Esophagus mucosa (tissue), 1 donor: ENCODE data around the gene CFAP74. TPM values are rescaled to one million over a fixed set of nuclear protein-coding genes. Genes with fewer than 3 reads are reported as not detected.
A peak's percentile ranks its signal among the peaks of the same experiment; 100 is the strongest.
"Not testable (repeated sequence)": the region's sequence is repeated elsewhere in the genome, so short reads cannot be mapped to it uniquely, and the experiment has no call there.

ENCODE experiments used
- ATAC-seq: fragments of 200-7000 bp; cut with Tn5 transposase; one replicate; pipeline ENCODE4 v1.9.1; 2020
- total RNA-seq: library from RNA; stranded (reverse); gene quantifications from one replicate; pipeline ENCODE4 v1.2.4, GENCODE V29; 2023
- donor health status: DM: yes; HTN: yes; CAD: no.

Gene CFAP74
- total RNA-seq, 1 donor from 2014 or later: not detected

GRCh38 chr1:1986451-1987141 is 17.0 kb downstream of the CFAP74 start:
- no peak for ATAC-seq

GRCh38 chr1:1985375-1986050 is 18.1 kb downstream of the CFAP74 start:
- ATAC-seq: peak; percentile 21

GRCh38 chr1:1984560-1985070 is 19.0 kb downstream of the CFAP74 start:
- no peak for ATAC-seq

GRCh38 chr1:1982379-1983232 is 21.0 kb downstream of the CFAP74 start:
- ATAC-seq: no peak

- ATAC-seq: not testable (repeated sequence)
Measured at GRCh38 chr1:1981631-1982327, 21.8 kb downstream of the CFAP74 start.

- no peak for ATAC-seq
Measured at GRCh38 chr1:1981142-1981500, 22.5 kb downstream of the CFAP74 start.

GRCh38 chr1:1980467-1981141 is 23.0 kb downstream of the CFAP74 start:
- no peak for ATAC-seq

GRCh38 chr1:1979482-1980165 is 24.0 kb downstream of the CFAP74 start:
- ATAC-seq: no peak

- ATAC-seq: not testable (repeated sequence)
Measured at GRCh38 chr1:1978690-1979481, 24.7 kb downstream of the CFAP74 start.

GRCh38 chr1:1978108-1978507 is 25.5 kb downstream of the CFAP74 start:
- ATAC-seq: no peak

- no peak for ATAC-seq
Measured at GRCh38 chr1:1976031-1976430, 27.6 kb downstream of the CFAP74 start.

- ATAC-seq: no peak
Measured at GRCh38 chr1:1975535-1975934, 28.1 kb downstream of the CFAP74 start.

GRCh38 chr1:1974834-1975233 is 28.8 kb downstream of the CFAP74 start:
- ATAC-seq: no peak

GRCh38 chr1:1973716-1974642 is 29.6 kb downstream of the CFAP74 start:
- no peak for ATAC-seq

GRCh38 chr1:1972976-1973715 is 30.4 kb downstream of the CFAP74 start:
- no peak for ATAC-seq

- ATAC-seq: no peak
Measured at GRCh38 chr1:1971688-1972087, 31.9 kb downstream of the CFAP74 start.

- no peak for ATAC-seq
Measured at GRCh38 chr1:1971017-1971416, 32.6 kb downstream of the CFAP74 start.

- no peak for ATAC-seq
Measured at GRCh38 chr1:1969953-1970716, 33.5 kb downstream of the CFAP74 start.
